IMR-90 (cell line): Measurements from ENCODE around the gene ARRDC1. TPM values are rescaled to one million over a fixed set of nuclear protein-coding genes. Genes with fewer than 3 reads are reported as not detected.

Experiments used
- ATAC-seq: fragments of 200-7000 bp; cut with Tn5 transposase; 2 replicates; pipeline ENCODE4 v1.9.1; 2020; ENCODE audit warnings: low read depth, mild to moderate bottlenecking, moderate library complexity
- BruUV-seq: library from RNA; stranded (reverse); fragments of 400-500 nt; replicated peaks from 2 replicates; lab custom pipeline; 2021; lab: Mats Ljungman, UMichigan
- CTCF ChIA-PET: fragments of 300-600 bp; formaldehyde crosslinking; extraction: SDS; loops from one replicate; lab custom pipeline; 2021; ENCODE audit warnings: antibody characterized with exemption; lab: Yijun Ruan, JAX
- POLR2A ChIA-PET: fragments of 300-600 bp; sonication (Branson Sonifier 250); formaldehyde crosslinking; loops from one replicate; lab custom pipeline; 2022; ENCODE audit warnings: antibody characterized with exemption; ENCODE audit not compliant: unreplicated experiment; lab: Charles Lee
- DNase-seq: peaks from one replicate; pipeline ENCODE4 v3.0.0; 2013
- H2AFZ ChIP-seq: replicated peaks from 2 replicates; pipeline ENCODE3; 2013; ENCODE audit warnings: low read length, mild to moderate bottlenecking; ENCODE audit not compliant: poor library complexity
- H2AK5ac ChIP-seq: 2 replicates; pipeline ENCODE4 v1.6.1; 2013; ENCODE audit warnings: low read depth, low read length, inconsistent platforms
- H2AK9ac ChIP-seq: replicated peaks from 2 replicates; pipeline ENCODE3; 2013; ENCODE audit warnings: mild to moderate bottlenecking, low read depth, low read length, moderate library complexity; ENCODE audit not compliant: poor library complexity
- H2BK120ac ChIP-seq: 2 replicates; pipeline ENCODE4 v1.6.1; 2013; ENCODE audit warnings: low read depth, low read length, inconsistent platforms
- H2BK15ac ChIP-seq: 3 replicates; pipeline ENCODE4 v1.6.1; 2013; ENCODE audit warnings: low read depth, low read length, inconsistent platforms
- H2BK20ac ChIP-seq: 2 replicates; pipeline ENCODE4 v1.6.1; 2013; ENCODE audit warnings: low read depth, mild to moderate bottlenecking, inconsistent platforms, low read length, moderate library complexity
- H2BK5ac ChIP-seq: 2 replicates; pipeline ENCODE4 v1.6.1; 2013; ENCODE audit warnings: mild to moderate bottlenecking, low read depth, low read length, inconsistent platforms; ENCODE audit not compliant: poor library complexity, severe bottlenecking
- H3K14ac ChIP-seq: replicated peaks from 2 replicates; pipeline ENCODE4 v1.6.1; 2013; ENCODE audit warnings: low read depth, low read length, inconsistent platforms
- H3K18ac ChIP-seq: 2 replicates; pipeline ENCODE4 v1.6.1; 2013; ENCODE audit warnings: low read depth, low read length, control low read depth
- H3K23ac ChIP-seq: 2 replicates; pipeline ENCODE4 v1.6.1; 2013; ENCODE audit warnings: low read depth, low read length, inconsistent platforms
- H3K27ac ChIP-seq: 2 replicates; pipeline ENCODE4 v1.5.1; 2013; ENCODE audit warnings: mild to moderate bottlenecking, control low read depth, low read length; ENCODE audit not compliant: insufficient read depth
- H3K27me3 ChIP-seq: 2 replicates; pipeline ENCODE4 v1.6.1; 2013; ENCODE audit warnings: low read length; ENCODE audit not compliant: control insufficient read depth, insufficient read depth
- H3K36me3 ChIP-seq: 2 replicates; pipeline ENCODE4 v1.6.1; 2013; ENCODE audit warnings: low read length, mixed read lengths; ENCODE audit not compliant: control insufficient read depth, insufficient read depth
- H3K4ac ChIP-seq: 2 replicates; pipeline ENCODE4 v1.6.1; 2013; ENCODE audit warnings: low read depth, low read length, inconsistent platforms
- H3K4me1 ChIP-seq: 2 replicates; pipeline ENCODE4 v1.6.1; 2013; ENCODE audit warnings: low read length, mixed read lengths; ENCODE audit not compliant: control insufficient read depth, insufficient read depth
- H3K4me2 ChIP-seq: 2 replicates; pipeline ENCODE4 v1.6.1; 2013; ENCODE audit warnings: low read depth, mild to moderate bottlenecking, control low read depth, low read length, moderate library complexity
- H3K4me3 ChIP-seq: 2 replicates; pipeline ENCODE4 v1.5.1; 2013; ENCODE audit warnings: low read depth, mild to moderate bottlenecking, control low read depth, low read length, moderate library complexity; ENCODE audit not compliant: insufficient read depth
- H3K56ac ChIP-seq: 2 replicates; pipeline ENCODE4 v1.6.1; 2013; ENCODE audit warnings: low read length, inconsistent platforms; ENCODE audit not compliant: insufficient read depth; ENCODE audit errors: extremely low read depth
- H3K79me1 ChIP-seq, 2 experiments: 2 replicates each; pipeline ENCODE4 v1.6.1; 2013; ENCODE audit warnings: low read length in 2 of 2, inconsistent platforms in 1 of 2, low read depth in 1 of 2
- H3K9ac ChIP-seq: 2 replicates; pipeline ENCODE4 v1.6.1; 2013; ENCODE audit warnings: low read depth, low read length, control low read depth
- H3K9me1 ChIP-seq: 2 replicates; pipeline ENCODE4 v1.6.1; 2013; ENCODE audit warnings: low read length, inconsistent platforms; ENCODE audit not compliant: insufficient read depth
- H3K9me3 ChIP-seq: 2 replicates; pipeline ENCODE4 v1.6.1; 2013; ENCODE audit warnings: low read length; ENCODE audit not compliant: control insufficient read depth, insufficient read depth
- H4K20me1 ChIP-seq: 2 replicates; pipeline ENCODE4 v1.6.1; 2013; ENCODE audit warnings: low read length, inconsistent platforms; ENCODE audit not compliant: insufficient read depth
- H4K5ac ChIP-seq: 2 replicates; pipeline ENCODE4 v1.6.1; 2013; ENCODE audit warnings: mild to moderate bottlenecking, low read depth, low read length, control low read depth
- H4K8ac ChIP-seq, 2 experiments: 2 replicates each; pipeline ENCODE4 v1.6.1; 2013; ENCODE audit warnings: low read depth in 2 of 2, low read length in 2 of 2, control low read depth in 1 of 2, inconsistent platforms in 1 of 2
- H4K91ac ChIP-seq: 2 replicates; pipeline ENCODE4 v1.6.1; 2013; ENCODE audit warnings: low read depth, low read length, inconsistent platforms; ENCODE audit not compliant: insufficient read depth
- BHLHE40 ChIP-seq: fragments of 150-350 bp; IDR thresholded peaks from 2 replicates; pipeline ENCODE4 v1.6.1; 2016; ENCODE audit warnings: mild to moderate bottlenecking, low read depth, low read length
- CEBPB ChIP-seq: IDR thresholded peaks from 2 replicates; pipeline ENCODE4 v1.6.1; 2012; ENCODE audit warnings: low read depth, low read length, improper control_type of control experiment
- CHD1 ChIP-seq: IDR thresholded peaks from 2 replicates; pipeline ENCODE4 v1.6.1; 2012; ENCODE audit warnings: low read depth, low read length, improper control_type of control experiment
- CTCF ChIP-seq: conservative IDR thresholded peaks from 2 replicates; pipeline ENCODE4 v1.5.1; 2012; ENCODE audit warnings: mild to moderate bottlenecking, low read depth, low read length, improper control_type of control experiment
- FOS ChIP-seq: fragments of 150-350 bp; IDR thresholded peaks from 2 replicates; pipeline ENCODE4 v1.6.1; 2016; ENCODE audit warnings: low read depth, low read length
- MAFK ChIP-seq: IDR thresholded peaks from 2 replicates; pipeline ENCODE4 v1.6.1; 2012; ENCODE audit warnings: low read depth, low read length, improper control_type of control experiment
- MAZ ChIP-seq: IDR thresholded peaks from 2 replicates; pipeline ENCODE4 v1.6.1; 2012; ENCODE audit warnings: low read depth, mild to moderate bottlenecking, low read length, improper control_type of control experiment, moderate library complexity, borderline replicate concordance
- MXI1 ChIP-seq: IDR thresholded peaks from 2 replicates; pipeline ENCODE4 v1.6.1; 2012; ENCODE audit warnings: low read depth, mild to moderate bottlenecking, low read length, moderate library complexity, borderline replicate concordance
- NFE2L2 ChIP-seq: fragments of 150-350 bp; IDR thresholded peaks from 2 replicates; pipeline ENCODE4 v1.6.1; 2016; ENCODE audit warnings: low read depth, mild to moderate bottlenecking, low read length
- POLR2A ChIP-seq: IDR thresholded peaks from 2 replicates; pipeline ENCODE4 v1.6.1; 2012; ENCODE audit warnings: mild to moderate bottlenecking, low read depth, low read length
- RAD21 ChIP-seq: IDR thresholded peaks from 2 replicates; pipeline ENCODE4 v1.6.1; 2012; ENCODE audit warnings: low read length, improper control_type of control experiment
- RCOR1 ChIP-seq: IDR thresholded peaks from 2 replicates; pipeline ENCODE4 v1.6.1; 2012; ENCODE audit warnings: mild to moderate bottlenecking, low read length, improper control_type of control experiment; ENCODE audit not compliant: insufficient replicate concordance
- RFX5 ChIP-seq: IDR thresholded peaks from 2 replicates; pipeline ENCODE4 v1.8.0; 2012; ENCODE audit warnings: low read depth, mild to moderate bottlenecking, low read length, moderate library complexity
- SMC3 ChIP-seq: fragments of 150-350 bp; IDR thresholded peaks from 2 replicates; pipeline ENCODE4 v1.6.1; 2016; ENCODE audit warnings: low read depth, mild to moderate bottlenecking, antibody characterized with exemption, low read length, moderate library complexity
- USF2 ChIP-seq: fragments of 150-350 bp; IDR thresholded peaks from 2 replicates; pipeline ENCODE4 v1.6.1; 2017; ENCODE audit warnings: mild to moderate bottlenecking, antibody characterized with exemption, low read length, low read depth
- WGBS, 2 experiments: methylation state at CpG; one replicate each; pipeline versions ENCODE4 v1.1.5 to v1.1.7; 2013; ENCODE audit warnings: missing lambda C conversion rate in 2 of 2; ENCODE audit not compliant: insufficient read length in 1 of 2; ENCODE audit errors: extremely low coverage in 2 of 2; 5-methylcytosine and 5-hydroxymethylcytosine counted together
- dilution Hi-C: fragments of 300-500 bp; cut with HindIII; formaldehyde crosslinking; loops from one replicate; pipeline ENCODE4 v1.14.3; 2018; ENCODE audit warnings: low sequenced_read_pairs; ENCODE audit not compliant: unreplicated experiment
- in situ Hi-C: fragments of 300-500 bp; cut with MboI; formaldehyde crosslinking; loops from 3 replicates; pipeline ENCODE4 v1.14.3; 2019; ENCODE audit warnings: low sequenced_read_pairs, inconsistent platforms, mixed read lengths
- intact Hi-C: fragments of 100-400 bp; cut with micrococcal nuclease; formaldehyde crosslinking; loops from 2 replicates; pipeline ENCODE4 v1.10.0; 2022
- polyA plus RNA-seq, 3 experiments: library from polyadenylated mRNA; depleted of rRNA; stranded (reverse); fragments of >200 nt; gene quantifications; 2 replicates each; pipeline ENCODE4 v1.2.3, GENCODE V29; 2012; ENCODE audit warnings: low replicate concordance in 1 of 3
- total RNA-seq: library from RNA; depleted of rRNA; stranded (reverse); fragments of >200 nt; gene quantifications from 2 replicates; pipeline ENCODE4 v1.2.3, GENCODE V29; 2012
- TF ChIP-seq, protein P1 (sequence below): fragments of 150-350 bp; IDR thresholded peaks from 2 replicates; pipeline ENCODE4 v1.6.1; 2016; ENCODE audit warnings: low read depth, mild to moderate bottlenecking, low read length, moderate library complexity, borderline replicate concordance

ARRDC1 gene
- total and polyA plus RNA-seq, 2 of the 4 experiments (the other 2 are of a cell fraction) = 7.7 to 41.4 TPM

DNA sequence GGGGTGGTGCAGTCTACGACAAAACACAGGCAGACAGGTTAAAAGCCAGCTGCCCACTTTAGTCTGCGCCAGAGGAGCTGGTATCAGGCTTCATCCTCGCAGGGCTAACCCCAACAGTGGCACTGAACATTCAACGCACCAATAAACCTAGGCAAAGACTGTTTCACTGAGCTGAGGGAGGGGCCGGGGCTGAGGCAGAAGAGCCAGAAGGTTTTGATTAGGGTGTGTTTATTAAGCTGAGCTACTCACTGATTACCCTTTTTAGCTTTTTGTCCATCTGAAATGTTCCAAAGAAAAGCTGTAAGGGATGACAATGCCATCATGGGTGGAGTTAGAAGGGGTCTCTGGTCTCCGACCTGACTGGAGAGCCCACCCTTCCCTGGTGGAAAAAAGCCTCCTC is 16.6 kb upstream of the ARRDC1 start:
- Histone ChIP-seq H2BK20ac (no peak overlapping the region), H3K4ac (no peak overlapping the region), H3K56ac (no peak overlapping the region), H2AK9ac (peak overlapping the region; percentile 1), H4K8ac (no peak overlapping the region), H4K5ac (no peak overlapping the region), H4K20me1 (peaks cover 10% of the 10 kb centered on the region; the same call in 1 of the 2 replicates), H3K79me1 (peaks cover 7 to 43% of the 10 kb centered on the region in 2 experiments), H3K23ac (peak overlapping the region; percentile 69), H3K27ac (no peak overlapping the region; the same call in 1 of the 2 replicates), H2AK5ac (no peak overlapping the region), H3K9me1 (no peaks in the 10 kb centered on the region), H3K4me1 (peaks cover 7% of the 10 kb centered on the region), H3K4me2 (peak overlapping the region; percentile 93), H2BK15ac (no peak overlapping the region), H2BK120ac (no peak overlapping the region), H3K9me3 (no peaks in the 10 kb centered on the region), H3K4me3 (no peak overlapping the region; the same call in 1 of the 2 replicates), H3K9ac (peak overlapping the region; percentile 62; the same call in 1 of the 2 replicates), H2AFZ (no peak overlapping the region), H3K14ac (no peak overlapping the region), H2BK5ac (no peak overlapping the region), H3K27me3 (no peaks in the 10 kb centered on the region), H3K18ac (no peak overlapping the region), H3K36me3 (peaks cover 30% of the 10 kb centered on the region), H4K91ac (no peak overlapping the region)
- dilution Hi-C loops (no loop called here), in situ Hi-C loops (no loop called here), intact Hi-C loops (no loop called here)
- no TSS peak for BruUV-seq
- no peak for ATAC-seq
- DNase-seq = no peak
- WGBS, 2 experiments = 94% methylated on average over 3 of the region's 6 CpGs; no CpG with 5 or more reads in 1 of the 2 experiments
- ChIA-PET CTCF (interaction anchor here (1.9 kb wide), 1 partner anchor 10 kb away, joined by 5 read pairs; no protein-coding TSS in a partner anchor), POLR2A (no interaction called here)
- TF ChIP-seq MAFK = no peak
- TF ChIP-seq MXI1 = no peak
- TF ChIP-seq SMC3 = no peak
- no peak for TF ChIP-seq CTCF
- TF ChIP-seq POLR2A = no peak
- no peak for TF ChIP-seq MAZ
- TF ChIP-seq, protein P1, sequence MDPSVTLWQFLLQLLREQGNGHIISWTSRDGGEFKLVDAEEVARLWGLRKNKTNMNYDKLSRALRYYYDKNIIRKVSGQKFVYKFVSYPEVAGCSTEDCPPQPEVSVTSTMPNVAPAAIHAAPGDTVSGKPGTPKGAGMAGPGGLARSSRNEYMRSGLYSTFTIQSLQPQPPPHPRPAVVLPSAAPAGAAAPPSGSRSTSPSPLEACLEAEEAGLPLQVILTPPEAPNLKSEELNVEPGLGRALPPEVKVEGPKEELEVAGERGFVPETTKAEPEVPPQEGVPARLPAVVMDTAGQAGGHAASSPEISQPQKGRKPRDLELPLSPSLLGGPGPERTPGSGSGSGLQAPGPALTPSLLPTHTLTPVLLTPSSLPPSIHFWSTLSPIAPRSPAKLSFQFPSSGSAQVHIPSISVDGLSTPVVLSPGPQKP = no peak
- TF ChIP-seq RFX5 = no peak
- no peak for TF ChIP-seq CHD1
- TF ChIP-seq USF2 = no peak
- no peak for TF ChIP-seq RCOR1
- TF ChIP-seq FOS = no peak
- no peak for TF ChIP-seq CEBPB
- TF ChIP-seq NFE2L2 = no peak
- no peak for TF ChIP-seq BHLHE40
- no peak for TF ChIP-seq RAD21
